Hepatic stellate cell (primary cell): ENCODE measurements around the gene RHBDL1.

Source experiments
- DNase-seq: peaks from one replicate; pipeline ENCODE4 v3.0.0; 2011; ENCODE audit warnings: low spot score

RHBDL1 gene

GRCh38 chr16:637081-638018, 38.1 kb upstream of the RHBDL1 start:
- DNase-seq: peak; percentile 99

DNA sequence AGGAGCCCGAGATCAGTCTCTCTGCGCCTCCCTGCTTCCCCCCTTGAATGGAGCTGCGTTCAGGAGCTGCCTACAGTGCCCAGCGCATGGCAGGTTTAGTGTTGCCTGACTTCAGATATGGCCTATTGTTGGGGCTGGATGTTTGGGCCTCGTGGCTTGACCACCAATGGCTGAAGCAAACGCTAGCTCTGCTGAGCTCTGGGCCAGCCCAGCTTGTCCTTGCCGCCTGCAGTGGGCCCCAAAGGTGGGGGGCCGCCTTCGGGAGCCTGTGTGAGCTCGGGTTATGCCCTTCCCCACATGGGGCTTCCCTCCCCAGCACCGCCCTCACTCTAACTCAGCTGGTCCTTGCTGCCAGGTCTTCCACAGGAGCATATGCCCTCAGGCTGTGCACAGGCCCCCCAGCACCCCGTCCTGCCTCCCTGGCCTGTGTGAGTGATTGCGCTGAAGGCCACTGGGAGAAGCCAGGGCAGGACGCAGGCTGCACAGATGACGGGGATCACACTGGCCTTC, 37.4 kb upstream of the RHBDL1 start:
- no peak for DNase-seq

DNA sequence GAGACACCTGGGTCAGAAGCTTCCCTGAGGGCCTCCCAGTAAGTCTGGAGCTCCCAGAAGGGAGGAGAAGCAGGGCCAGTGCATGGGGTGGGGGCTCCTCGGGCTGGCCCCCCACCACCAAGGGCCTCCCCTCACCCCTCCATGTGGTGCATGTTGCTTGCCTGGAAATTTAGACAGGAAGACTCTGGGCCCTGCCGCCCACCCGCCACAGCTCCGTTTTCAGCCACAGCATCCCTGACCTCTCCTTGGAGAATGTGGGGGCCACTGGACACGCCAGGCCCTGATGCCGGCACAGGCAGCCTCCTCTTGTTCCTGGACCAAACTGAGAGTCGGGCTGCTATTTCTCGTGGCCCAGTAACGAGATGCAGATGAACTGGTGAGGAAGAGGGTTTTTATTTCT, 36.6 kb upstream of the RHBDL1 start:
- DNase-seq: no peak

DNA sequence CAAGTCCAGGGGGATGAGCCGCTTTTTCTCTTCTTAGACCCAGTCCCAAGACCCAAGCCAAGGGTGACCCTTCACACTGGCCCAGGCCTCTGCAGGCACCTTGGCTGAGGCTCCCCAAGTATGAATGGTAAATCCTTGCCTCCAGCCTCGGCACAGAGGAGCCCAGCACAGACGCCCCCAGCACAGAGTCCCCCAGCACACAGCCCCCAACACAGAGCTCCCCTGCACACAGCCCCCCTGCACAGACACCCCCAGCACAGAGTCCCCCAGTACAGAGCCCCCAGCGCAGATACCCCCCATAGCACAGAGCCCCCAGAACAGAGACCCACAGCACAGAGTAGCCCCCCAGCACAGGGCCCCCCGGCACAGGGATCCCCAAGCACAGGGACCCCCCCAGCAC, 34.9 kb upstream of the RHBDL1 start:
- no peak for DNase-seq

GRCh38 chr16:641326-642188, 33.9 kb upstream of the RHBDL1 start, which contains the start of gene MCRIP2:
MCRIP2 (plus strand) TSS chr16:641828; CDS start chr16:641992, 164 bp downstream.
- DNase-seq: peak; percentile 90

DNA sequence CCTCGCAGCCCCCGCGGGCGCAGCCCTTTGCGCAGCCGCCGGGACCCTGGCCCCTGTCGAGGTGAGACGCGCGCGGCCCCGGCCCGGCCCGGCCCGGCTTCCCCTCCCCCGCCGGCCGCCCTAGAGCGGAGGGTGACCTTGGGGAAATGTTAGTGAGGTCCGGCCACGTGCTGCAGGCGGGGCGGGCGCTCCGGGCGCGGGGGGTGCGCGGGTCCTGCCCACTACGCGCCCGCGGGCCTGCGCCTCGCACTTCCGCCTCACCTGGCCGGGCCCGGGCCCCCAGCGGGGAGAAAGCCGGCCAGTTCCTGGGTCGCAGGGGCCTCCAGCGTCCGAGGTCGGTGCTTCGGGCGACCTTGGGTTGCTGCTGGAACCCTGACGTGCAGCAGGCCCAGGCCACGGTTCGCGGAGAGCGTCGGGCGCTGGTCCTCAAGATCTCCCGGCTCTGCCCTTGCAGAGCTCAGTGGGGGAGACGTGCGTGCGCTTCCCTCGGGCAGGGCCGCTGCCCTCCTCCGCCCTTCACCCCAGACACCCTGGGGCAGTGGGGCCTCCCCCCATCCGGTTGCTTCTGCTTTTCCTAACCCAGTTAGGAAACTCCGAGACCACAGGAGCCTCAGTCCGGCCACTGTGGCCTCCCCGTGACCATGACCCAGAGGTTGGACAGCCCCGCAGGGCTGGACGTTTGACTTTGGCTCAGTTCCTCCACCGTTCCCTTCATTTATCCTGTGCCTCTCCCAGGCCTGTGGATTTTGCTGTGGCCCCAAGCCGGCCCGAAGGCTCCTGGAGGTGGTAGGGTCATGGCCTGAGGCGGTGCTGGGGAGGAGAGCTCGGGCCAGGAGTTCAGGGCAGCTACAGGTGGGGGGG, 33.1 kb upstream of the RHBDL1 start:
- no peak for DNase-seq

GRCh38 chr16:643050-643368, 32.5 kb upstream of the RHBDL1 start:
- no peak for DNase-seq

- DNase-seq: no peak
These were observed 30.9 kb upstream of the RHBDL1 start for GRCh38 chr16:644556-644955.

GRCh38 chr16:645852-646678, 29.4 kb upstream of the RHBDL1 start:
- DNase-seq: no peak

GRCh38 chr16:646679-647172, 28.7 kb upstream of the RHBDL1 start:
- DNase-seq: no peak

DNA sequence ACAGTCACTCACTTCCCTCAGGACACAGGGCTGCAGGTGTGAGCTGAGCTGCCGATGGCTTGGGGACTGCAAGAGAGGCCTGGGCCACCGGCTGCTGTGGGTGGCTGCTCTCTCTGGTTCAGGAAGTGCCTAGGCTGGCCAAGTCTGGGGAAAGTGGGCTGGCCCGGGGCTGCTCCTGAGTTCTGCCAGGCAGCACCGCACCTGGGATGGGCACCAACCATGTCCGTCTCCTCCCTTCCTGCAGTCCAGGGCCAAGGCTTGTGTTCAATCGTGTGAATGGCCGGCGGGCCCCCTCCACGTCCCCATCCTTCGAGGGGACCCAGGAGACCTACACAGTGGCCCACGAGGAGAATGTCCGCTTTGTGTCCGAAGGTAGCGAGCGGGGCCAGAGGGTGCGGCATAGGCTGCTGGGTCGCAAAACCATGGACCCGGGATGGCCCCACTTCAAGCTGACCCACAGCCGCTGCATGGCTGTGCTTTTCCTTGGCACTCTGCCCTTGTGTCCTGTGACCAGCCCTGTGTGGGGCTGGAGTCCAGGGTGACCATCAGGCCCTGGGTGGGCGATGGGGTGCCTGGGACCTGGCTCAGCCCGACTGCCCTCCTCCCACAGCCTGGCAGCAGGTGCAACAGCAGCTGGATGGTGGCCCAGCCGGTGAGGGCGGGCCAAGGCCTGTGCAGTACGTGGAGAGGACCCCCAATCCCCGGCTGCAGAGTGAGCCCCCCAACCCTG, 28.1 kb upstream of the RHBDL1 start:
- DNase-seq: no peak

- no peak for DNase-seq
These were observed 27.2 kb upstream of the RHBDL1 start for GRCh38 chr16:648071-648780.

GRCh38 chr16:648781-649589, 26.5 kb upstream of the RHBDL1 start, which contains the start of gene WDR90:
WDR90 (plus strand) TSS chr16:649365; CDS start chr16:649417, 52 bp downstream.
- peak; percentile 99 for DNase-seq

DNA sequence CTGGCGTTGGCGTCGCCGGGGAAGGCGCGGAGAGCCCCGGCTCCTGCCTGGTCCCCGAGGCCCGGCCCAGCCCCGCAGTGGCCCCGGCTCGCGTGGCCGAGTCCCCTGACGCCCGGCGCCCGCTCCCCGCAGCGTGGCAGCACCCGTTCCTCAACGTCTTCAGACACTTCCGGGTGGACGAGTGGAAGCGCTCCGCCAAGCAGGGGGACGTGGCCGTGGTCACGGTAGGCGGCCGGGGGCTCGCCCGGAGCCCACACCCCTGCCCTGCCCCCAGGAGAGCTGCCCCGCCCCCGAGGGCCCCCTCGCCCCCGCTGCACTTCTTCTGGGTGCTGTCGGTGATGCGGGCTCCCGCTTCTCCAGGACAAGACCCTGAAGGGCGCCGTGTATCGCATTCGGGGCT, 25.8 kb upstream of the RHBDL1 start:
- DNase-seq: peak; percentile 59

DNA sequence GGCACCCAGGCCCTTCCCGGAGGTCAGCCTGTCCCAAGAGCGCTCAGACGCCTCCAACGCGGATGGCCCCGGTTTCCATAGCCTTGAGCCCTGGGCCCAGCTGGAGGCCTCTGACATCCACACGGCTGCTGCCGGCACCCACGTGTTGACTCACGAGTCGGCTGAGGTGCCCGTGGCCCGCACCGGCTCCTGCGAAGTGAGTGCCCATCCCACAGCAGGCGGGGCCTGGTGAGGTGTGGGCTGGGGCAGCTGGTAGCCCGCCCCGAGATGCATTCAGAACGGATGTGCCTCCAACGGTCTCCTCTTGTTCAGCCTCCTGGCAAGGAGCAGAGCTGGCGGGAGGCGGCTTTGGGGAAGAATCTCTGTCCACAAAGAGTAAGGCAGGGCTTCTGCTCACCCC, 23.6 kb upstream of the RHBDL1 start:
- no peak for DNase-seq

DNA sequence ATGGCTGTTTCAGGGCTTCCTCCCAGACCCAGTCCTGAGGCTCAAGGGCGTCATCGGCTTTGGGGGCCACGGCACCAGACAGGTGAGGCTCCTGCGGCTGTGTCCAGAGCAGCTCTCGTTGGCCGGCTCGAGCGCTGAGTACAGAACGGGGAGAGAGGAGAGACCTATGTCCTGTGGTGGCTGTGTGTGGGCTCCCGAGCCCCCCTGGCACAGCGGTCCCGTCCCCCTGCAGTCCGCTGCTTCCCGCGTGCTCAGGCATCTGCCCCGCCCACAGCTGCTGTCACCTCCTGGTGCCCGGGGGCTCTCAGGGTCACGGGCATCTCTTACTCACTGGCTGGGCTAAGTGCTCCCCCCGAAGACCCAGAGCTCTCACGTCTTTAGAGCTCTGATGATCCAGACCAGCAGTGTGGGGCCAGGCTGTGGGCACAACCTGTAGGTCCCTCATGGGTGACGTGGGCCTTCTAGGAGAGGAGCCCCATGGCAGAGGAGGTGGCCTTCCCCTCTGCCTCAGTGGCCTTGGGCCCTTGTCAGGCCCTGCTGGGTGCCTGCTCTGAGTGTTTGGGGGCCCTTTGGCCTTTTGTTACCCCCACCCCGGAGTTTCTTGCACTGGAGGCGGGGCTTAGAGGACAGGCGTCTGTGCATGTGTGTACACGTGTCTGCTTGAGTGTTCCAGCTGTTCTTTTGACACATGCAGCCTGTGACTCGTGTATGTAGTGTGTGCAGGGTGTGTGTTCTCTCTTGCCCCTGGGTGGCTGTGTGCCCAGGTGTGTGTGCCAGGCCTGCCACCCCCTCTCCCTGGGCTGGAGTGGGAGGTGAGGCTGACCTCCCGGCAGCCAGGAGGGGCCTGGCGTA, 22.8 kb upstream of the RHBDL1 start:
- no peak for DNase-seq

DNA sequence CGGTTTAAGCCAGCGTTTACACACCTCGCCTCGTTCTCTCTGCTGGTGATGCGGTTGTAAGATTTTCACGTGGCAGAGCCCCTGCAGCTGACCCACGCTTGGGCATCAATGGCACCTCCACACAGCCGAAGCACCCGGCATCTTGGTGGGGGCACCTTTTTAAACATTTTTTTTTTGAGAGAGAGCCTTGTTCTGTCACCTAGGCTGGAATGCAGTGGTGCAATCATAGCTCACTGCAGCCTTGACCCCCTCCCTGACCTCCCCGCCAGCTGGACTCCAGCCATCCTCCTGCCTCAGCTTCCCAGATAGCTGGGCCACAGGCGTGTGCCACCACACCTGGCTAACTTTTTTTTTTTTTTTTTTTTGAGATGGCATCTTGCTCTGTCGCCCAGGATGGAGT, 21.4 kb upstream of the RHBDL1 start:
- no peak for DNase-seq
